Left ventricle myocardium inferior (tissue), 1 donor: ENCODE measurements around the gene TUBAL3. TPM values are rescaled to one million over a fixed set of nuclear protein-coding genes. Genes with fewer than 3 reads are reported as not detected.

Source experiments
- DNase-seq: peaks from one replicate; pipeline ENCODE4 v3.0.0-alpha.2; 2020
- H3K27ac ChIP-seq: fragments of 200-600 bp; replicated peaks from 2 replicates; pipeline ENCODE4 v1.8.0; 2021
- H3K27me3 ChIP-seq: fragments of 200-600 bp; 2 replicates; pipeline ENCODE4 v1.8.0; 2021; ENCODE audit warnings: low read depth
- H3K36me3 ChIP-seq: fragments of 200-600 bp; 2 replicates; pipeline ENCODE4 v1.8.0; 2021
- H3K4me1 ChIP-seq: fragments of 200-600 bp; 2 replicates; pipeline ENCODE4 v1.8.0; 2021
- H3K4me3 ChIP-seq: fragments of 200-600 bp; 2 replicates; pipeline ENCODE4 v1.8.0; 2021; ENCODE audit warnings: mild to moderate bottlenecking, moderate library complexity
- H3K9me3 ChIP-seq: fragments of 200-600 bp; replicated peaks from 2 replicates; pipeline ENCODE4 v1.8.0; 2021
- CTCF ChIP-seq: fragments of 200-600 bp; IDR thresholded peaks from 2 replicates; pipeline ENCODE4 v1.8.0; 2021; ENCODE audit warnings: antibody characterized with exemption, mild to moderate bottlenecking, borderline replicate concordance
- intact Hi-C: fragments of 100-400 bp; cut with micrococcal nuclease; formaldehyde crosslinking; loops from one replicate; pipeline ENCODE4 v1.11.0; 2022
- total RNA-seq: library from RNA; stranded (reverse); fragmentation: NEBNext Ultra II Directional; extraction: Animal tissue kit (Norgen Biotek cat#: 25700); gene quantifications from one replicate; pipeline ENCODE4 v1.2.1, GENCODE V29; 2021
- donor health status: DM: no; HTN: yes; CAD: no; lungs with severe emphysema.

Gene TUBAL3
- total RNA-seq, 1 donor from 2014 or later, result 0.36 TPM

GRCh38 chr10:5346881-5347280 lies 57.7 kb downstream of the TUBAL3 start:
- H3K9me3 ChIP-seq, result no peaks in the 10 kb centered on the region
- DNase-seq, result no peak
- no peaks in the 10 kb centered on the region for H3K4me1 ChIP-seq
- no peak overlapping the region for H3K4me3 ChIP-seq
- H3K36me3 ChIP-seq, result no peaks in the 10 kb centered on the region
- H3K27me3 ChIP-seq, result peaks cover 9% of the 10 kb centered on the region
- H3K27ac ChIP-seq, result no peak overlapping the region
- TF ChIP-seq CTCF, result no peak
- intact Hi-C loops, result no loop called here

GRCh38 chr10:5344746-5345145 lies 59.9 kb downstream of the TUBAL3 start:
- peaks cover 15% of the 10 kb centered on the region for H3K27me3 ChIP-seq
- no peak for DNase-seq
- no peak overlapping the region for H3K4me3 ChIP-seq
- no peaks in the 10 kb centered on the region for H3K4me1 ChIP-seq
- no peak for TF ChIP-seq CTCF
- H3K9me3 ChIP-seq, result no peaks in the 10 kb centered on the region
- H3K36me3 ChIP-seq, result no peaks in the 10 kb centered on the region
- intact Hi-C loops, result no loop called here
- no peak overlapping the region for H3K27ac ChIP-seq

GRCh38 chr10:5343979-5344378 lies 60.6 kb downstream of the TUBAL3 start:
- intact Hi-C loops, result no loop called here
- no peaks in the 10 kb centered on the region for H3K9me3 ChIP-seq
- no peak overlapping the region for H3K27ac ChIP-seq
- H3K36me3 ChIP-seq, result no peaks in the 10 kb centered on the region
- DNase-seq, result no peak
- TF ChIP-seq CTCF, result no peak
- no peak overlapping the region for H3K4me3 ChIP-seq
- H3K4me1 ChIP-seq, result no peaks in the 10 kb centered on the region
- peaks cover 19% of the 10 kb centered on the region for H3K27me3 ChIP-seq

GRCh38 chr10:5343561-5343960 lies 61.1 kb downstream of the TUBAL3 start:
- Histone ChIP-seq H3K9me3 (no peaks in the 10 kb centered on the region), H3K4me1 (no peaks in the 10 kb centered on the region), H3K27me3 (peaks cover 19% of the 10 kb centered on the region), H3K27ac (no peak overlapping the region), H3K4me3 (no peak overlapping the region), H3K36me3 (no peaks in the 10 kb centered on the region)
- intact Hi-C loops, result no loop called here
- peak; percentile 27 for TF ChIP-seq CTCF
- DNase-seq, result no peak

Other genes with a start within 250 kb of the TUBAL3 start
- gene AKR1C8, start 219.7 kb downstream of the TUBAL3 start, total RNA-seq, result 0.22 TPM
- gene AKR1C4, start 208.0 kb downstream of the TUBAL3 start, total RNA-seq, result not detected
- not detected for gene UCN3, start 39.9 kb downstream of the TUBAL3 start, total RNA-seq
- gene NET1, start 7.7 kb upstream of the TUBAL3 start, total RNA-seq, result 11.3 TPM
- not detected for gene CALML5, start 94.7 kb upstream of the TUBAL3 start, total RNA-seq
- not detected for gene CALML3, start 120.1 kb upstream of the TUBAL3 start, total RNA-seq